Tongue (tissue), 2 donors: ENCODE results near the gene ZCCHC10. TPM values are rescaled to one million over a fixed set of nuclear protein-coding genes. Genes with fewer than 3 reads are reported as not detected.
"Not testable (repeated sequence)": the region's sequence is repeated elsewhere in the genome, so short reads cannot be mapped to it uniquely, and the experiment has no call there.

ENCODE experiments used
- DNase-seq: peaks from one replicate; pipeline ENCODE4 v3.0.0-alpha.2; 2015
- total RNA-seq: library from RNA; depleted of rRNA; stranded (reverse); fragments of >200 nt; gene quantifications from one replicate; pipeline ENCODE4 v1.2.3, GENCODE V29; 2014

Gene ZCCHC10
- 26.4 TPM for total RNA-seq

- DNase-seq: peak; percentile 99
These were observed at the start of gene ZCCHC10 for GRCh38 chr5:133025804-133026663. TSS of gene ZCCHC10 (minus strand) at chr5:133026549. CDS start at chr5:133026537, 12 bp downstream.

GRCh38 chr5:133075572-133076536 lies 49.5 kb upstream of the ZCCHC10 start:
- DNase-seq: no peak

- no peak for DNase-seq
These were observed 45.7 kb upstream of the ZCCHC10 start for GRCh38 chr5:133072021-133072420.

GRCh38 chr5:133066045-133066444 lies 39.7 kb upstream of the ZCCHC10 start:
- no peak for DNase-seq

GRCh38 chr5:133065471-133065870 lies 39.1 kb upstream of the ZCCHC10 start:
- no peak for DNase-seq

GRCh38 chr5:133063965-133064364 lies 37.6 kb upstream of the ZCCHC10 start:
- no peak for DNase-seq

GRCh38 chr5:133062276-133062675 lies 35.9 kb upstream of the ZCCHC10 start:
- DNase-seq: no peak

- DNase-seq: no peak
These were observed 33.3 kb upstream of the ZCCHC10 start for GRCh38 chr5:133059621-133060020.

GRCh38 chr5:133056891-133057290 lies 30.5 kb upstream of the ZCCHC10 start:
- DNase-seq: no peak

GRCh38 chr5:133054697-133055471 lies 28.5 kb upstream of the ZCCHC10 start:
- no peak for DNase-seq

GRCh38 chr5:133053448-133053847 lies 27.1 kb upstream of the ZCCHC10 start:
- DNase-seq: no peak

- peak; percentile 52 for DNase-seq
These were observed 26.2 kb upstream of the ZCCHC10 start for GRCh38 chr5:133052317-133053175.

GRCh38 chr5:133051542-133052316 lies 25.4 kb upstream of the ZCCHC10 start, which contains the start of gene HSPA4:
TSS of gene HSPA4 (plus strand) at chr5:133052013. CDS start at chr5:133052251, 238 bp downstream.
- peak; percentile 100 for DNase-seq

- no peak for DNase-seq
These were observed 24.8 kb upstream of the ZCCHC10 start for GRCh38 chr5:133051061-133051541.

GRCh38 chr5:133050521-133050920 lies 24.2 kb upstream of the ZCCHC10 start:
- no peak for DNase-seq

- no peak for DNase-seq
These were observed 23.3 kb upstream of the ZCCHC10 start for GRCh38 chr5:133049726-133050048.

- DNase-seq: peak; percentile 37
These were observed 22.8 kb upstream of the ZCCHC10 start for GRCh38 chr5:133048993-133049725.

- no peak for DNase-seq
These were observed 21.1 kb upstream of the ZCCHC10 start for GRCh38 chr5:133047404-133047803.

- not testable (repeated sequence) for DNase-seq
These were observed 20.2 kb upstream of the ZCCHC10 start for GRCh38 chr5:133046560-133046959.
